ENCODE data around the gene ZNF697.

DNA sequence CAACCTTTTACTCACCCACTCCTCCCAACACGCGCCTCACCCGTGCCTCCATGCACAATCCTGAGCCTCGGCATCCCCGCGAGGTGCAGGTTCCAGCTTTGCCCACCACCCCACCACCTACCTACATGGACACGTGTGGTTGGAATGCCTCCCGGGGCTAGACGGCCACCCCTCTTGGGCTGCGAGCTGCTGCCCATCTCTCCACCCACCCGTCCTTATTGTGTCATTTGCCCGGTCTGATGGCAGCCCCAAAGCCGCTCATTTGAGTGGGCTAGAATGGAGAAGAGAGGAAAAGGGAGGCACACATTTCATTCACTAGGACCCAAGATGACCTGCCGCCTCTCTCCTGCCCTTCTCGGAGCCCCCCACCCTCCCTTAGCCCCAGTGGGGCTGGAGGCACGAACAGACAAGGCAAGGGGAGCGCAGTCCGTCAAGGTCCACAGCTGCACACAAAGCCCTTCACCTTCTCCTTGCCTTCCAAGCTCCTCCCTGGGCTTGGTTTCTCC, 785 bp downstream of the ZNF697 start:
- TF ChIP-seq, protein P1, sequence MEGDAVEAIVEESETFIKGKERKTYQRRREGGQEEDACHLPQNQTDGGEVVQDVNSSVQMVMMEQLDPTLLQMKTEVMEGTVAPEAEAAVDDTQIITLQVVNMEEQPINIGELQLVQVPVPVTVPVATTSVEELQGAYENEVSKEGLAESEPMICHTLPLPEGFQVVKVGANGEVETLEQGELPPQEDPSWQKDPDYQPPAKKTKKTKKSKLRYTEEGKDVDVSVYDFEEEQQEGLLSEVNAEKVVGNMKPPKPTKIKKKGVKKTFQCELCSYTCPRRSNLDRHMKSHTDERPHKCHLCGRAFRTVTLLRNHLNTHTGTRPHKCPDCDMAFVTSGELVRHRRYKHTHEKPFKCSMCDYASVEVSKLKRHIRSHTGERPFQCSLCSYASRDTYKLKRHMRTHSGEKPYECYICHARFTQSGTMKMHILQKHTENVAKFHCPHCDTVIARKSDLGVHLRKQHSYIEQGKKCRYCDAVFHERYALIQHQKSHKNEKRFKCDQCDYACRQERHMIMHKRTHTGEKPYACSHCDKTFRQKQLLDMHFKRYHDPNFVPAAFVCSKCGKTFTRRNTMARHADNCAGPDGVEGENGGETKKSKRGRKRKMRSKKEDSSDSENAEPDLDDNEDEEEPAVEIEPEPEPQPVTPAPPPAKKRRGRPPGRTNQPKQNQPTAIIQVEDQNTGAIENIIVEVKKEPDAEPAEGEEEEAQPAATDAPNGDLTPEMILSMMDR (IDR thresholded peaks at IDR 0.05): no peak
- TF ChIP-seq POLR2A (IDR thresholded peaks at IDR 0.05): no peak
